GM12891 (cell line): ENCODE results near the gene BNIP3.

Source experiments
- POLR2A ChIP-seq: IDR thresholded peaks from 2 replicates; pipeline ENCODE4 v1.6.1; 2011; ENCODE audit warnings: low read depth, low read length, control low read depth
- POLR2AphosphoS5 ChIP-seq: IDR thresholded peaks from 2 replicates; pipeline ENCODE4 v1.6.1; 2011; ENCODE audit warnings: low read depth, low read length, control low read depth

GRCh38 chr10:131934769-131935168, 47.0 kb downstream of the BNIP3 start:
- TF ChIP-seq POLR2A (no peak), POLR2AphosphoS5 (no peak)
